Panc1 (cell line): ENCODE data around the gene SCP2D1. TPM values are rescaled to one million over a fixed set of nuclear protein-coding genes. Genes with fewer than 3 reads are reported as not detected.

ENCODE experiments used
- ATAC-seq: fragments of 200-7000 bp; cut with Tn5 transposase; 2 replicates; pipeline ENCODE4 v1.9.1; 2020; ENCODE audit warnings: mild to moderate bottlenecking, moderate library complexity
- BruUV-seq: library from RNA; stranded (reverse); fragments of 400-500 nt; replicated peaks from 2 replicates; lab custom pipeline; 2021; lab: Mats Ljungman, UMichigan
- CTCF ChIA-PET: fragments of 300-600 bp; sonication (Branson Sonifier 250); formaldehyde crosslinking; loops from one replicate; lab custom pipeline; 2022; ENCODE audit warnings: antibody characterized with exemption; lab: Charles Lee
- POLR2A ChIA-PET: fragments of 300-600 bp; sonication (Branson Sonifier 250); formaldehyde crosslinking; loops from one replicate; lab custom pipeline; 2022; ENCODE audit warnings: antibody characterized with exemption; lab: Charles Lee
- DNase-seq: peaks from one replicate; pipeline ENCODE4 v3.0.0-alpha.2; 2010; ENCODE audit warnings: low read depth, low spot score
- H3K27ac ChIP-seq: 2 replicates; pipeline ENCODE4 v1.5.1; 2011; ENCODE audit warnings: mild to moderate bottlenecking, low read length, inconsistent platforms
- H3K27me3 ChIP-seq: fragments of 200-500 bp; sonication (Bioruptor generic); 2 replicates; pipeline ENCODE4 v1.6.0; 2014; ENCODE audit warnings: low read length, inconsistent platforms; ENCODE audit not compliant: control insufficient read depth, insufficient read depth
- H3K36me3 ChIP-seq: fragments of 200-500 bp; sonication (Bioruptor generic); 2 replicates; pipeline ENCODE4 v1.5.1; 2014; ENCODE audit warnings: inconsistent platforms, mild to moderate bottlenecking, low read length, moderate library complexity; ENCODE audit not compliant: control insufficient read depth, insufficient read depth
- H3K4me1 ChIP-seq: 2 replicates; pipeline ENCODE4 v1.5.1; 2011; ENCODE audit warnings: inconsistent platforms, mild to moderate bottlenecking, low read length, moderate library complexity; ENCODE audit not compliant: control insufficient read depth, insufficient read depth
- H3K4me3 ChIP-seq, 2 experiments: 2 replicates each; pipeline ENCODE4 v1.5.1; 2011 to 2012; ENCODE audit warnings: low read depth in 2 of 2, low read length in 2 of 2, mild to moderate bottlenecking in 2 of 2, inconsistent platforms in 1 of 2, moderate library complexity in 1 of 2
- H3K9me3 ChIP-seq: fragments of 200-500 bp; sonication (Bioruptor generic); 2 replicates; pipeline ENCODE4 v1.5.1; 2014; ENCODE audit warnings: low read depth, mild to moderate bottlenecking, inconsistent platforms, low read length, moderate library complexity; ENCODE audit not compliant: control insufficient read depth, insufficient read depth
- POLR2AphosphoS5 ChIP-seq: IDR thresholded peaks from 2 replicates; pipeline ENCODE4 v1.6.1; 2012; ENCODE audit warnings: mild to moderate bottlenecking, low read depth, low read length, moderate library complexity
- REST ChIP-seq, 2 experiments: IDR thresholded peaks; 2 replicates each; pipeline ENCODE4 v1.6.1; 2011 to 2012; ENCODE audit warnings: low read depth in 2 of 2, control low read depth in 1 of 2, low read length in 1 of 2, mild to moderate bottlenecking in 1 of 2, moderate library complexity in 1 of 2; ENCODE audit not compliant: insufficient read depth in 1 of 2
- SIN3A ChIP-seq: IDR thresholded peaks from 2 replicates; pipeline ENCODE4 v1.6.1; 2012; ENCODE audit warnings: low read depth, mild to moderate bottlenecking, low read length, moderate library complexity, borderline replicate concordance; ENCODE audit not compliant: insufficient read depth
- TCF7L2 ChIP-seq: IDR thresholded peaks from 2 replicates; pipeline ENCODE4 v1.6.1; 2011; ENCODE audit warnings: mild to moderate bottlenecking, low read depth, low read length, inconsistent platforms
- in situ Hi-C: cut with HindIII; loops from 2 replicates; pipeline ENCODE4 v1.10.0; 2016; ENCODE audit warnings: low sequenced_read_pairs, low pct_unique_long_range_greater_than_20kb
- intact Hi-C: fragments of 100-400 bp; cut with micrococcal nuclease; formaldehyde crosslinking; loops from one replicate; pipeline ENCODE4 v1.10.0; 2022; ENCODE audit not compliant: unreplicated experiment
- total RNA-seq: library from RNA; stranded (reverse); gene quantifications from one replicate; pipeline ENCODE4 v1.2.1, GENCODE V29; 2021; ENCODE audit not compliant: unreplicated experiment
- TF ChIP-seq, protein P1 (sequence below): fragments of 450-650 bp; IDR thresholded peaks from 2 replicates; pipeline ENCODE4 v1.5.1; 2017; ENCODE audit warnings: mild to moderate bottlenecking

SCP2D1 gene
- total RNA-seq, 1 experiment from 2014 or later: not detected

GRCh38 chr20:18822832-18823231 lies 9.2 kb downstream of the SCP2D1 start:
- ChIA-PET POLR2A (no interaction called here), CTCF (no interaction called here)
- no peak overlapping the region for H3K27ac ChIP-seq
- intact Hi-C loops: no loop called here
- H3K4me3 ChIP-seq: no peak overlapping the region
- no peaks in the 10 kb centered on the region for H3K36me3 ChIP-seq
- DNase-seq: no peak
- no peak for ATAC-seq
- TF ChIP-seq TCF7L2 (no peak), REST (IDR thresholded peaks at IDR 0.05; ENCODE audit: insufficient read depth in 1 of 2, low read depth in 2 of 2, low read length in 1 of 2) (no peak), SIN3A (no peak), POLR2AphosphoS5 (no peak)
- TF ChIP-seq, protein P1, sequence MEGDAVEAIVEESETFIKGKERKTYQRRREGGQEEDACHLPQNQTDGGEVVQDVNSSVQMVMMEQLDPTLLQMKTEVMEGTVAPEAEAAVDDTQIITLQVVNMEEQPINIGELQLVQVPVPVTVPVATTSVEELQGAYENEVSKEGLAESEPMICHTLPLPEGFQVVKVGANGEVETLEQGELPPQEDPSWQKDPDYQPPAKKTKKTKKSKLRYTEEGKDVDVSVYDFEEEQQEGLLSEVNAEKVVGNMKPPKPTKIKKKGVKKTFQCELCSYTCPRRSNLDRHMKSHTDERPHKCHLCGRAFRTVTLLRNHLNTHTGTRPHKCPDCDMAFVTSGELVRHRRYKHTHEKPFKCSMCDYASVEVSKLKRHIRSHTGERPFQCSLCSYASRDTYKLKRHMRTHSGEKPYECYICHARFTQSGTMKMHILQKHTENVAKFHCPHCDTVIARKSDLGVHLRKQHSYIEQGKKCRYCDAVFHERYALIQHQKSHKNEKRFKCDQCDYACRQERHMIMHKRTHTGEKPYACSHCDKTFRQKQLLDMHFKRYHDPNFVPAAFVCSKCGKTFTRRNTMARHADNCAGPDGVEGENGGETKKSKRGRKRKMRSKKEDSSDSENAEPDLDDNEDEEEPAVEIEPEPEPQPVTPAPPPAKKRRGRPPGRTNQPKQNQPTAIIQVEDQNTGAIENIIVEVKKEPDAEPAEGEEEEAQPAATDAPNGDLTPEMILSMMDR: no peak
- no peaks in the 10 kb centered on the region for H3K9me3 ChIP-seq
- H3K27me3 ChIP-seq: no peaks in the 10 kb centered on the region; the same call in 1 of the 2 replicates
- in situ Hi-C loops: no loop called here
- no TSS peak for BruUV-seq
- H3K4me1 ChIP-seq: no peaks in the 10 kb centered on the region

DNA sequence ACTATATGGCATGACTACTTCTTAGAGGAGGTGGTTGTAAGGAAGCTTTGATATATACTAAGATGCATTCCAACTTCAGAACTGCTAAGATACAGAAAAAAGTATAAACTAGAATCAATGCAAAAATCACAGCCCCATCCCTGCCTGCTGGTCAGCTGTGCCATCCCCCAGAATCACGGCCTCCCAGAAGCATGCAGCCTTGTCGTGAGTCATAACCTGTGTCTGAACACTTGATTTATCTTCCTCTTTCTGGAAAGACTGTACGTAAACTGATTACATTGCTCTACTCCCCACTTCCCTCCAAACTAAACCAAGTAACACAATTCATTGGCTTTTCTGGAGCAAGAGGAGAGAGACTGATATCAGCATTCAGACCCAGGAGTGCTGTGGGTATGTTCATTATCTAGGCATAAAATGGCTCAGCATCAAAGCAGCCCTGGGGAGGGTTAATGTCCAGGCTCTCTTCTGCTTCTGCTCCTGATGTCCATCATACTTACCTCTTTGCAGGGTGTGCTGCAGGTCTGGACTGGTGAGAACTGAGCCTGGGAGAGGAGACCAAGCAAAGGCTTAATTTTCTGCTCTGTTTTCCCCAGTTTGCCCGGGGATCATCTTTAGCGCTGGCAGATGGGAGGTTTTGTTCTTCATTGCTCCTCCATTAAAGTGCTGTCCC lies 18.4 kb downstream of the SCP2D1 start:
- ChIA-PET POLR2A (no interaction called here), CTCF (no interaction called here)
- DNase-seq (no peak), ATAC-seq (no peak)
- no peak overlapping the region for H3K27ac ChIP-seq
- BruUV-seq: no TSS peak
- H3K9me3 ChIP-seq: no peaks in the 10 kb centered on the region
- in situ Hi-C loops: no loop called here
- no peak for TF ChIP-seq REST (IDR thresholded peaks at IDR 0.05; ENCODE audit: insufficient read depth in 1 of 2, low read depth in 2 of 2, low read length in 1 of 2)
- no peak for TF ChIP-seq POLR2AphosphoS5
- TF ChIP-seq TCF7L2: no peak
- intact Hi-C loops: no loop called here
- H3K36me3 ChIP-seq: no peaks in the 10 kb centered on the region
- no peaks in the 10 kb centered on the region for H3K27me3 ChIP-seq
- H3K4me3 ChIP-seq: no peak overlapping the region
- H3K4me1 ChIP-seq: no peaks in the 10 kb centered on the region
